Natural killer cell (primary cell): Measurements from ENCODE around the gene MAPKAP1. TPM values are rescaled to one million over a fixed set of nuclear protein-coding genes. Genes with fewer than 3 reads are reported as not detected.
A peak's percentile ranks its signal among the peaks of the same experiment; 100 is the strongest.

ENCODE experiments used
- ATAC-seq, 3 donors: fragments of 150-1000 bp in 2 of 3; fragments of 200-7000 bp in 1 of 3; cut with Tn5 transposase; 1 replicate in 1 of 3; 2 replicates in 2 of 3; pipeline ENCODE4 v1.10.0; 2021; ENCODE audit warnings: mild to moderate bottlenecking in 2 of 3, moderate library complexity in 2 of 3
- DNase-seq, 2 donors: peaks; one replicate each; pipeline versions ENCODE4 v3.0.0 to v3.0.0-alpha.2; 2013 to 2021; ENCODE audit warnings: mixed read lengths in 1 of 2
- H3K27ac ChIP-seq: one replicate; pipeline ENCODE4 v1.5.1; 2013; ENCODE audit warnings: mild to moderate bottlenecking, low read length
- H3K27me3 ChIP-seq: one replicate; pipeline ENCODE4 v1.6.1; 2013; ENCODE audit warnings: low read length; ENCODE audit not compliant: control insufficient read depth, insufficient read depth
- H3K36me3 ChIP-seq: one replicate; pipeline ENCODE4 v1.6.1; 2013; ENCODE audit warnings: low read length; ENCODE audit not compliant: control insufficient read depth, insufficient read depth
- H3K4me1 ChIP-seq: one replicate; pipeline ENCODE4 v1.6.1; 2013; ENCODE audit warnings: low read length; ENCODE audit not compliant: control insufficient read depth, insufficient read depth
- H3K4me3 ChIP-seq: one replicate; pipeline ENCODE4 v1.5.1; 2013; ENCODE audit warnings: low read length
- H3K9me3 ChIP-seq: one replicate; pipeline ENCODE4 v1.6.1; 2013; ENCODE audit warnings: low read length; ENCODE audit not compliant: control insufficient read depth, insufficient read depth
- H3K27ac Mint-ChIP-seq, 2 donors: one replicate each; pipeline ENCODE4 v1.8.0; 2022; ENCODE audit warnings: mild to moderate bottlenecking in 2 of 2, mixed read lengths in 2 of 2, moderate library complexity in 1 of 2
- H3K27me3 Mint-ChIP-seq, 2 donors: one replicate each; pipeline ENCODE4 v1.8.0; 2022; ENCODE audit warnings: low read depth in 2 of 2, mixed read lengths in 2 of 2
- H3K36me3 Mint-ChIP-seq: one replicate; pipeline ENCODE4 v1.8.0; 2022; ENCODE audit warnings: mixed read lengths
- H3K4me1 Mint-ChIP-seq, 2 donors: one replicate each; pipeline ENCODE4 v1.8.0; 2022; ENCODE audit warnings: mixed read lengths in 2 of 2
- H3K4me3 Mint-ChIP-seq: one replicate; pipeline ENCODE4 v1.8.0; 2022; ENCODE audit warnings: mild to moderate bottlenecking, moderate library complexity, mixed read lengths
- H3K9me3 Mint-ChIP-seq, 2 donors: one replicate each; pipeline ENCODE4 v1.8.0; 2022; ENCODE audit warnings: mixed read lengths in 2 of 2
- CTCF ChIP-seq: fragments of 200-600 bp; IDR thresholded peaks from one replicate; pipeline ENCODE4 v1.8.0; 2022; ENCODE audit warnings: antibody characterized with exemption
- WGBS: methylation state at CpG from one replicate; pipeline ENCODE4 v1.1.7; 2013; ENCODE audit warnings: missing lambda C conversion rate; ENCODE audit not compliant: insufficient coverage; 5-methylcytosine and 5-hydroxymethylcytosine counted together
- intact Hi-C: fragments of 100-400 bp; cut with micrococcal nuclease; formaldehyde crosslinking; loops from one replicate; pipeline ENCODE4 v1.14.2; 2022
- total RNA-seq, 4 donors: library from RNA; stranded (reverse); fragments of 120-200 nt in 1 of 4; gene quantifications; one replicate each; pipeline versions ENCODE4 v1.2.3 to v1.2.4, GENCODE V29; 2013 to 2022

MAPKAP1 gene
- total RNA-seq, 3 donors from 2014 or later (not counting 1 experiment from before 2014, with no cell fraction given), result 51.1 to 73.0 (median 58.8) TPM

GRCh38 chr9:125732562-125732961, 25.6 kb upstream of the MAPKAP1 start:
- H3K27me3 Mint-ChIP-seq, result peaks cover 8 to 15% of the 10 kb centered on the region in 2 donors
- H3K4me1 Mint-ChIP-seq, result no peaks in the 10 kb centered on the region
- H3K9me3 Mint-ChIP-seq, result no peaks in the 10 kb centered on the region
- intact Hi-C loops, result no loop called here
- ATAC-seq (no peak), DNase-seq (no peak)
- H3K27ac Mint-ChIP-seq, result no peak overlapping the region
- Histone ChIP-seq H3K27ac (no peak overlapping the region), H3K4me1 (no peaks in the 10 kb centered on the region), H3K36me3 (no peaks in the 10 kb centered on the region), H3K9me3 (no peaks in the 10 kb centered on the region), H3K4me3 (no peak overlapping the region), H3K27me3 (no peaks in the 10 kb centered on the region)
- TF ChIP-seq CTCF, result no peak
- no peaks in the 10 kb centered on the region for H3K36me3 Mint-ChIP-seq
- 100% methylated on average over 2 of the region's 2 CpGs for WGBS
- H3K4me3 Mint-ChIP-seq, result no peak overlapping the region

DNA sequence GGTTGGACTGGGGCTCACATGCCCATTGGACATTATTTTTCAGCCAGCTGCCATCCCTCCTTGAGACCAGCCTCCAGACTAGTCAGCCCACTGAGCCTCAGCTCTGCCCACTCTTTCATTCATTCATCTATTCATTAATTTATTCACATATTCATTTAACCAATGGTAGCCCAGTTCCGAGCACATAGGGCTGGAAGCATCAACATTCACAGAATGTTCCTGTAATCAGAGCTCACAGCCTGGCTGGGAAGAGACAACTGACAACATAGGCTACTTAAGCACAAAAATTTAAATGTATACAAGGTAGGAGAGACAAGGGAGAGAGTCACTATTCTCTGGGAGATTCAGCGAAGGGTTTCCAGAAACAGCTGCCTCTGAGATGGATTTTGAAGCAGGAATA, 23.2 kb upstream of the MAPKAP1 start:
- H3K4me3 Mint-ChIP-seq, result no peak overlapping the region
- Histone ChIP-seq H3K4me3 (no peak overlapping the region), H3K27ac (no peak overlapping the region), H3K9me3 (no peaks in the 10 kb centered on the region), H3K4me1 (no peaks in the 10 kb centered on the region), H3K27me3 (no peaks in the 10 kb centered on the region), H3K36me3 (no peaks in the 10 kb centered on the region)
- ATAC-seq, result no peak
- H3K4me1 Mint-ChIP-seq, result no peaks in the 10 kb centered on the region
- H3K27me3 Mint-ChIP-seq, result peaks cover 6 to 9% of the 10 kb centered on the region in 2 donors
- H3K27ac Mint-ChIP-seq, result no peak overlapping the region
- no peak for DNase-seq
- no peak for TF ChIP-seq CTCF
- WGBS, result 93% methylated on average over 2 of the region's 2 CpGs
- H3K36me3 Mint-ChIP-seq, result no peaks in the 10 kb centered on the region
- no peaks in the 10 kb centered on the region for H3K9me3 Mint-ChIP-seq
- intact Hi-C loops, result no loop called here

DNA sequence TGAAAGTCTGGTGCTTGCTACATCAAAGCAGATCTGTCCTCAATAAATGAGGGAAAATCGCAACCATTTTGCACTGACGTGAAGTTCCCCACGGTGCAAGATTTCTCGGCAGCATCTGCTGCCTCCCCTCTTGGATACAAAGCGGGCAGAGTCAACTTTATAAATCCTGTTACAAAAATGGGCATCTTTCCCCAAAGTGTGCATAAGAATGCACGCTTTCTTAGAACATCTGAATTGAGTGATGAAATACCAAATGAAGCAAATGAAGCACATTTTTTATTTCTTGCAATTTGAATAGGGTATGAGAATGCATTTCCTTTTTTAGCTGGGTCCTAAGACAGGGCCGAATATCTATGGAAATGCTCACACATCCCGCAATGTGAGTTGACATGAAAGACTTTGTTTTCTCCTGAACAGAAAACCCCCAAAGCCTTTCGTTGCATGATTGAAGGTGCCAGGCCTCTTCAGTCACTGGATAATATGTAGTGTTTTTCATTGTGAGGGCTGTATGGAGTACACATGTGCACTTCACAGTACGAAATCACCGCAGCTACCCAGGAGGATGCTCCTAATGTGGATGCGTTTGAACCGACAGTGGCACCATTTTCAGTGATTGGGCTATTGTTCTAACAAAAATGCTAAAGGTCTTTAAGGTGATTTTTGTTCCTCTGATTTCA, 19.6 kb upstream of the MAPKAP1 start:
- intact Hi-C loops, result no loop called here
- Mint-ChIP-seq H3K36me3 (no peaks in the 10 kb centered on the region), H3K27ac (no peak overlapping the region), H3K27me3 (peaks cover 3 to 6% of the 10 kb centered on the region in 2 donors), H3K4me1 (no peaks in the 10 kb centered on the region), H3K4me3 (no peak overlapping the region), H3K9me3 (no peaks in the 10 kb centered on the region)
- no peak for DNase-seq
- Histone ChIP-seq H3K36me3 (no peaks in the 10 kb centered on the region), H3K4me3 (no peak overlapping the region), H3K9me3 (no peaks in the 10 kb centered on the region), H3K27ac (no peak overlapping the region), H3K27me3 (no peaks in the 10 kb centered on the region), H3K4me1 (no peaks in the 10 kb centered on the region)
- TF ChIP-seq CTCF, result no peak
- 90% methylated on average over 13 of the region's 13 CpGs for WGBS
- ATAC-seq, result no peak

- Mint-ChIP-seq H3K36me3 (no peaks in the 10 kb centered on the region), H3K4me1 (peaks cover 32 to 36% of the 10 kb centered on the region in 2 donors), H3K27me3 (peaks cover 3 to 7% of the 10 kb centered on the region in 2 donors), H3K4me3 (peak overlapping the region; percentile 90), H3K27ac (peak overlapping the region; percentile 69 to 90), H3K9me3 (no peaks in the 10 kb centered on the region)
- Histone ChIP-seq H3K27me3 (no peaks in the 10 kb centered on the region), H3K9me3 (no peaks in the 10 kb centered on the region), H3K4me1 (peaks cover 13% of the 10 kb centered on the region), H3K27ac (peak overlapping the region; percentile 69), H3K36me3 (no peaks in the 10 kb centered on the region), H3K4me3 (peak overlapping the region; percentile 57)
- no peak for TF ChIP-seq CTCF
- intact Hi-C loops, result loop anchor here (5.0 kb wide), 1 partner anchor 40 kb away; the partner anchor contains the start of gene PBX3
- ATAC-seq (no peak), DNase-seq (no peak)
- 30% methylated on average over 3 of the region's 4 CpGs for WGBS
These were observed 430 bp upstream of the MAPKAP1 start for GRCh38 chr9:125707472-125707804.
